CD4-positive, alpha-beta T cell (primary cell): ENCODE results near the gene SP6. TPM values are rescaled to one million over a fixed set of nuclear protein-coding genes. Genes with fewer than 3 reads are reported as not detected.

Source experiments
- ATAC-seq: fragments of 200-7000 bp; cut with Tn5 transposase; one replicate; pipeline ENCODE4 v1.10.0; 2022; ENCODE audit warnings: mild to moderate bottlenecking; ENCODE audit not compliant: poor library complexity
- CTCF ChIA-PET: fragments of 350-600 bp; sonication (Branson Sonifier 250); formaldehyde crosslinking; loops from one replicate; lab custom pipeline; 2021; ENCODE audit warnings: antibody characterized with exemption, inconsistent platforms; lab: Charles Lee
- POLR2A ChIA-PET: fragments of 350-600 bp; sonication (Branson Sonifier 250); formaldehyde crosslinking; loops from one replicate; lab custom pipeline; 2021; ENCODE audit warnings: antibody characterized with exemption, inconsistent platforms; lab: Charles Lee
- DNase-seq, 14 experiments: peaks; one replicate each; pipeline ENCODE4 v3.0.0-alpha.2; 2013 to 2020; ENCODE audit warnings: mixed read lengths in 2 of 14
- H3K27ac ChIP-seq, 2 donors: one replicate each; pipeline versions ENCODE4 v1.5.1 to v1.7.0; 2013; ENCODE audit warnings: low read length in 2 of 2, low read depth in 1 of 2, mild to moderate bottlenecking in 1 of 2
- H3K27me3 ChIP-seq, 2 experiments: 1 replicate in 1 of 2; 2 replicates in 1 of 2; pipeline versions ENCODE4 v1.6.1 to v1.7.0; 2013; ENCODE audit warnings: low read length in 2 of 2, control low read depth in 1 of 2, mild to moderate bottlenecking in 1 of 2, moderate library complexity in 1 of 2; ENCODE audit not compliant: insufficient read depth in 2 of 2, control insufficient read depth in 1 of 2
- H3K36me3 ChIP-seq: one replicate; pipeline ENCODE4 v1.6.1; 2013; ENCODE audit warnings: low read length, control low read depth; ENCODE audit not compliant: insufficient read depth
- H3K4me1 ChIP-seq: one replicate; pipeline ENCODE4 v1.6.1; 2013; ENCODE audit warnings: low read length, control low read depth; ENCODE audit not compliant: insufficient read depth
- H3K4me3 ChIP-seq: one replicate; pipeline ENCODE4 v1.5.1; 2013; ENCODE audit warnings: mild to moderate bottlenecking, low read length, moderate library complexity
- H3K9me3 ChIP-seq, 2 experiments: 1 replicate in 1 of 2; 2 replicates in 1 of 2; pipeline versions ENCODE4 v1.6.1 to v1.7.0; 2013; ENCODE audit warnings: low read length in 2 of 2, mild to moderate bottlenecking in 2 of 2, control low read depth in 1 of 2, moderate library complexity in 1 of 2; ENCODE audit not compliant: control insufficient read depth in 1 of 2, insufficient read depth in 1 of 2
- H3K27ac Mint-ChIP-seq: one replicate; pipeline ENCODE4 v1.8.0; 2020; ENCODE audit warnings: mixed read lengths
- H3K27me3 Mint-ChIP-seq: one replicate; pipeline ENCODE4 v1.8.0; 2021; ENCODE audit warnings: mixed read lengths
- H3K36me3 Mint-ChIP-seq: one replicate; pipeline ENCODE4 v1.8.0; 2021; ENCODE audit warnings: low read depth, mixed read lengths
- H3K4me1 Mint-ChIP-seq: one replicate; pipeline ENCODE4 v1.8.0; 2021; ENCODE audit warnings: low read depth, mixed read lengths
- H3K4me3 Mint-ChIP-seq: one replicate; pipeline ENCODE4 v1.8.0; 2020; ENCODE audit warnings: mild to moderate bottlenecking, mixed read lengths
- H3K9me3 Mint-ChIP-seq: one replicate; pipeline ENCODE4 v1.8.0; 2020; ENCODE audit warnings: mixed read lengths
- intact Hi-C, 2 experiments: fragments of 100-400 bp; cut with DNase I in 1 of 2; cut with micrococcal nuclease in 1 of 2; formaldehyde crosslinking; loops; one replicate each; pipeline versions ENCODE4 v1.15.1 to v1.9.0; 2023 to 2025; cut with DNase I, micrococcal nuclease
- total RNA-seq, 174 experiments: library from RNA in 2 of 174; stranded (reverse) in 2 of 174; gene quantifications; one replicate each; pipeline ENCODE4 v1.2.3 and lab custom pipeline; 2021 to 2026
- TF ChIP-seq, protein P1 (sequence below): fragments of 200-600 bp; IDR thresholded peaks from one replicate; pipeline ENCODE4 v1.8.0; 2022; ENCODE audit warnings: antibody characterized with exemption, mild to moderate bottlenecking

The SP6 gene
- total RNA-seq, 2 experiments from 2014 or later, result 0.17 to 0.27 TPM

DNA sequence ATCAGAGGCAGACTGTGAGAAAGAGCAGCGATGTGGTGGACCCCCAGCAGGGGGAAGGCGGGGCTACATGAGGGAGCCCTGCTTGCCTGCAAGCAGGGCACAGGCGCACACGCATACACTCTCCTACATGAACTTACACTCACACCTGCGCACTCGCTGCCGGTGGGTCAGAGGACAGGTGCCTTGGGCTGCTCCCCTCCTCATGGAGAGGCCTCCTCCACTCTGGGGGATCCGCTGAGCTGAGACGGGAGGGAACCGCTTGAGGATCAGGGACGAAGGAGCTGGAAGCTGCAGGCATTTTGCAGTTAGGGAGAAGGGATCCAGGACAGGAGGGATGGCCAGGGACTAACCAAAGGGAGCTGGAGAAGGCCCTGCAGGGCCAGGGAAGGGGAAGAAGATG, 43.5 kb downstream of the SP6 start:
- TF ChIP-seq, protein P1, sequence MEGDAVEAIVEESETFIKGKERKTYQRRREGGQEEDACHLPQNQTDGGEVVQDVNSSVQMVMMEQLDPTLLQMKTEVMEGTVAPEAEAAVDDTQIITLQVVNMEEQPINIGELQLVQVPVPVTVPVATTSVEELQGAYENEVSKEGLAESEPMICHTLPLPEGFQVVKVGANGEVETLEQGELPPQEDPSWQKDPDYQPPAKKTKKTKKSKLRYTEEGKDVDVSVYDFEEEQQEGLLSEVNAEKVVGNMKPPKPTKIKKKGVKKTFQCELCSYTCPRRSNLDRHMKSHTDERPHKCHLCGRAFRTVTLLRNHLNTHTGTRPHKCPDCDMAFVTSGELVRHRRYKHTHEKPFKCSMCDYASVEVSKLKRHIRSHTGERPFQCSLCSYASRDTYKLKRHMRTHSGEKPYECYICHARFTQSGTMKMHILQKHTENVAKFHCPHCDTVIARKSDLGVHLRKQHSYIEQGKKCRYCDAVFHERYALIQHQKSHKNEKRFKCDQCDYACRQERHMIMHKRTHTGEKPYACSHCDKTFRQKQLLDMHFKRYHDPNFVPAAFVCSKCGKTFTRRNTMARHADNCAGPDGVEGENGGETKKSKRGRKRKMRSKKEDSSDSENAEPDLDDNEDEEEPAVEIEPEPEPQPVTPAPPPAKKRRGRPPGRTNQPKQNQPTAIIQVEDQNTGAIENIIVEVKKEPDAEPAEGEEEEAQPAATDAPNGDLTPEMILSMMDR, result no peak
- Histone ChIP-seq H3K36me3 (peaks cover 51% of the 10 kb centered on the region), H3K9me3 (no peaks in the 10 kb centered on the region), H3K4me1 (peaks cover 6% of the 10 kb centered on the region), H3K4me3 (no peak overlapping the region), H3K27me3 (no peaks in the 10 kb centered on the region), H3K27ac (no peak overlapping the region)
- H3K27ac Mint-ChIP-seq, result no peak overlapping the region
- CTCF ChIA-PET, result no interaction called here
- POLR2A ChIA-PET, result no interaction called here
- H3K36me3 Mint-ChIP-seq, result peaks cover 58% of the 10 kb centered on the region
- H3K4me3 Mint-ChIP-seq, result no peak overlapping the region
- H3K27me3 Mint-ChIP-seq, result no peaks in the 10 kb centered on the region
- intact Hi-C loops, result no loop called here
- DNase-seq (peak in 1 of 14 experiments; percentile 13), ATAC-seq (no peak)
- H3K9me3 Mint-ChIP-seq, result no peaks in the 10 kb centered on the region
- H3K4me1 Mint-ChIP-seq, result no peaks in the 10 kb centered on the region

DNA sequence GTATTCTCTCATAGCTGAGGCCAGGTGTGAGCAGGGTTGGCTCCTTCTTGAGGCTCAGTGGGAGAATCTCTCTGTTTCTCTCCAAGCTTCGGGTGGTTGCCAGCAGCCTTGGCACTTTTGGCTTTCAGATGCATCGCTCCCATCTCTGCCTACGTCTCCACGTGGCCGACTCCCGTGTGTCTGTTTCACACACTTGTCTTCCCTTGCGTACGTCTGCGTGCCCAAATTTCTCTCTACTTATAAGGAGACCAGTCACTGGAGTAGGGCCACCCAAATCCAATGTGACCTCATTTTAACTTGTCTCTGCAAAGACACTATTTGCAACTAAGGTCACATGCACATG, 44.1 kb downstream of the SP6 start:
- ChIA-PET POLR2A (no interaction called here), CTCF (no interaction called here)
- peaks cover 46% of the 10 kb centered on the region for H3K36me3 ChIP-seq
- peak in 1 of 14 experiments; percentile 5 for DNase-seq
- intact Hi-C loops, result no loop called here
- TF ChIP-seq, protein P1, result no peak
- Mint-ChIP-seq H3K4me3 (no peak overlapping the region), H3K36me3 (peaks cover 53% of the 10 kb centered on the region), H3K4me1 (no peaks in the 10 kb centered on the region), H3K9me3 (no peaks in the 10 kb centered on the region), H3K27me3 (no peaks in the 10 kb centered on the region), H3K27ac (no peak overlapping the region)
- H3K27me3 ChIP-seq, result no peaks in the 10 kb centered on the region
- ATAC-seq, result no peak
- no peak overlapping the region for H3K4me3 ChIP-seq
- H3K27ac ChIP-seq, result no peak overlapping the region
- H3K4me1 ChIP-seq, result peaks cover 10% of the 10 kb centered on the region
- no peaks in the 10 kb centered on the region for H3K9me3 ChIP-seq

DNA sequence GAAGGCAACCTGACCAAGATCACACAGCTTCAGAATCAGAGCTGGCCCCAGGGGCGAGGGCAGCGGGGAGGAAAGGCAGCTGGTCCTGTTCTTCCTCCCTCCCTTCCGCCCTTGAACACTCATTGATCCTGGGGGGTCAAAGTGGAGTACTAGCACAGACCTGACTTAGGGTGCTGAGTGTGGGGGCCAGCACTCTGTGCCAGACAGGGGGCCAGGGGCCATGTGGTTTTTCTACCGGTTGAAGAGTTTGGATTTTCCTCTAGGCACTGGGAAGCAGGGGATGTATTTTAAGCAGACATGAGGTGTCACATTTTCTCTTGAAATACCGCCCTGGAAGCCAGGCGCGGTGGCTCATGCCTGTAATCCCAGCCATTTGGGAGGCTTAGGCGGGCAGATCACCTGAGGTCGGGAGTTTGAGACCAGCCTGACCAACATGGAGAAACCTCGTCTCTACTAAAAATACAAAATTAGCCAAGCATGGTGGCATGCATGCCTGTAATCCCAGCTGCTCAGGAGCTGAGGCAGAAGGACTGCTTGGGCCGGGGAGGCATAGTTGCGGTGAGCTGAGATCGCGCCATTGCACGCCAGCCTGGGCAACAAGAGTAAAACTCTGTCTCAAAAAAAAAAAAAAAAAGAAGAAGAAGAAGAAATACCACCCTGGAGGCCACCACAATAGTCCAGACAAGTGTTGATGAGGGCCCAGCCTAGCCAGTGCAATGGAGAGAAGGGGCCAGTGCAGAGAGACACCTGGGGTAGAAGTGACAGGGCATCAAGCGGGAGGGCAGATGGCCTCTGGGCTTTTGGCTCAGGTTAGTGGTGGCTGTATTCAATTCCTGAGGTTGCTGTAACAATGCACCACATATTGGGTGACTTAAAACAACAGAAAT, 44.7 kb downstream of the SP6 start:
- Mint-ChIP-seq H3K27me3 (no peaks in the 10 kb centered on the region), H3K36me3 (peaks cover 47% of the 10 kb centered on the region), H3K4me1 (no peaks in the 10 kb centered on the region), H3K27ac (no peak overlapping the region), H3K9me3 (no peaks in the 10 kb centered on the region), H3K4me3 (no peak overlapping the region)
- POLR2A ChIA-PET, result no interaction called here
- Histone ChIP-seq H3K27me3 (no peaks in the 10 kb centered on the region), H3K9me3 (no peaks in the 10 kb centered on the region), H3K27ac (no peak overlapping the region), H3K4me3 (no peak overlapping the region), H3K4me1 (peaks cover 10% of the 10 kb centered on the region), H3K36me3 (peaks cover 43% of the 10 kb centered on the region)
- intact Hi-C loops, result no loop called here
- CTCF ChIA-PET, result no interaction called here
- no peak for ATAC-seq
- TF ChIP-seq, protein P1, result no peak
- no peak for DNase-seq
